Panc1 (cell line): ENCODE data around the gene CHL1. TPM values are rescaled to one million over a fixed set of nuclear protein-coding genes. Genes with fewer than 3 reads are reported as not detected.

ENCODE experiments used
- ATAC-seq: fragments of 200-7000 bp; cut with Tn5 transposase; 2 replicates; pipeline ENCODE4 v1.9.1; 2020; ENCODE audit warnings: mild to moderate bottlenecking, moderate library complexity
- BruUV-seq: library from RNA; stranded (reverse); fragments of 400-500 nt; replicated peaks from 2 replicates; lab custom pipeline; 2021; lab: Mats Ljungman, UMichigan
- CTCF ChIA-PET: fragments of 300-600 bp; sonication (Branson Sonifier 250); formaldehyde crosslinking; loops from one replicate; lab custom pipeline; 2022; ENCODE audit warnings: antibody characterized with exemption; lab: Charles Lee
- POLR2A ChIA-PET: fragments of 300-600 bp; sonication (Branson Sonifier 250); formaldehyde crosslinking; loops from one replicate; lab custom pipeline; 2022; ENCODE audit warnings: antibody characterized with exemption; lab: Charles Lee
- DNase-seq: peaks from one replicate; pipeline ENCODE4 v3.0.0-alpha.2; 2010; ENCODE audit warnings: low read depth, low spot score
- H3K27ac ChIP-seq: 2 replicates; pipeline ENCODE4 v1.5.1; 2011; ENCODE audit warnings: mild to moderate bottlenecking, low read length, inconsistent platforms
- H3K27me3 ChIP-seq: fragments of 200-500 bp; sonication (Bioruptor generic); 2 replicates; pipeline ENCODE4 v1.6.0; 2014; ENCODE audit warnings: low read length, inconsistent platforms; ENCODE audit not compliant: control insufficient read depth, insufficient read depth
- H3K36me3 ChIP-seq: fragments of 200-500 bp; sonication (Bioruptor generic); 2 replicates; pipeline ENCODE4 v1.5.1; 2014; ENCODE audit warnings: inconsistent platforms, mild to moderate bottlenecking, low read length, moderate library complexity; ENCODE audit not compliant: control insufficient read depth, insufficient read depth
- H3K4me1 ChIP-seq: 2 replicates; pipeline ENCODE4 v1.5.1; 2011; ENCODE audit warnings: inconsistent platforms, mild to moderate bottlenecking, low read length, moderate library complexity; ENCODE audit not compliant: control insufficient read depth, insufficient read depth
- H3K4me3 ChIP-seq, 2 experiments: 2 replicates each; pipeline ENCODE4 v1.5.1; 2011 to 2012; ENCODE audit warnings: low read depth in 2 of 2, low read length in 2 of 2, mild to moderate bottlenecking in 2 of 2, inconsistent platforms in 1 of 2, moderate library complexity in 1 of 2
- H3K9me3 ChIP-seq: fragments of 200-500 bp; sonication (Bioruptor generic); 2 replicates; pipeline ENCODE4 v1.5.1; 2014; ENCODE audit warnings: low read depth, mild to moderate bottlenecking, inconsistent platforms, low read length, moderate library complexity; ENCODE audit not compliant: control insufficient read depth, insufficient read depth
- CTCF ChIP-seq: fragments of 450-650 bp; IDR thresholded peaks from 2 replicates; pipeline ENCODE4 v1.5.1; 2017; ENCODE audit warnings: mild to moderate bottlenecking
- POLR2AphosphoS5 ChIP-seq: IDR thresholded peaks from 2 replicates; pipeline ENCODE4 v1.6.1; 2012; ENCODE audit warnings: mild to moderate bottlenecking, low read depth, low read length, moderate library complexity
- REST ChIP-seq, 2 experiments: IDR thresholded peaks; 2 replicates each; pipeline ENCODE4 v1.6.1; 2011 to 2012; ENCODE audit warnings: low read depth in 2 of 2, control low read depth in 1 of 2, low read length in 1 of 2, mild to moderate bottlenecking in 1 of 2, moderate library complexity in 1 of 2; ENCODE audit not compliant: insufficient read depth in 1 of 2
- SIN3A ChIP-seq: IDR thresholded peaks from 2 replicates; pipeline ENCODE4 v1.6.1; 2012; ENCODE audit warnings: low read depth, mild to moderate bottlenecking, low read length, moderate library complexity, borderline replicate concordance; ENCODE audit not compliant: insufficient read depth
- TCF7L2 ChIP-seq: IDR thresholded peaks from 2 replicates; pipeline ENCODE4 v1.6.1; 2011; ENCODE audit warnings: mild to moderate bottlenecking, low read depth, low read length, inconsistent platforms
- in situ Hi-C: cut with HindIII; loops from 2 replicates; pipeline ENCODE4 v1.10.0; 2016; ENCODE audit warnings: low sequenced_read_pairs, low pct_unique_long_range_greater_than_20kb
- intact Hi-C: fragments of 100-400 bp; cut with micrococcal nuclease; formaldehyde crosslinking; loops from one replicate; pipeline ENCODE4 v1.10.0; 2022; ENCODE audit not compliant: unreplicated experiment
- total RNA-seq: library from RNA; stranded (reverse); gene quantifications from one replicate; pipeline ENCODE4 v1.2.1, GENCODE V29; 2021; ENCODE audit not compliant: unreplicated experiment

Gene CHL1
- total RNA-seq, 1 experiment from 2014 or later = not detected

- Histone ChIP-seq H3K27ac (no peak overlapping the region), H3K4me1 (no peaks in the 10 kb centered on the region), H3K4me3 (no peak overlapping the region), H3K27me3 (no peaks in the 10 kb centered on the region), H3K36me3 (no peaks in the 10 kb centered on the region), H3K9me3 (no peaks in the 10 kb centered on the region)
- BruUV-seq = no TSS peak
- TF ChIP-seq REST (IDR thresholded peaks at IDR 0.05; ENCODE audit: insufficient read depth in 1 of 2, low read depth in 2 of 2, low read length in 1 of 2) (no peak), CTCF (no peak), TCF7L2 (no peak), SIN3A (no peak), POLR2AphosphoS5 (no peak)
- intact Hi-C loops (no loop called here), in situ Hi-C loops (no loop called here)
- CTCF ChIA-PET = no interaction called here
- DNase-seq = no peak
- ATAC-seq = no peak
- POLR2A ChIA-PET = no interaction called here
These were observed 32.7 kb downstream of the CHL1 start for GRCh38 chr3:229183-229661.

- in situ Hi-C loops (no loop called here), intact Hi-C loops (no loop called here)
- ATAC-seq (no peak), DNase-seq (no peak)
- H3K9me3 ChIP-seq = no peaks in the 10 kb centered on the region
- no peaks in the 10 kb centered on the region for H3K36me3 ChIP-seq
- no TSS peak for BruUV-seq
- POLR2A ChIA-PET = no interaction called here
- TF ChIP-seq REST (IDR thresholded peaks at IDR 0.05; ENCODE audit: insufficient read depth in 1 of 2, low read depth in 2 of 2, low read length in 1 of 2) (no peak), TCF7L2 (no peak), POLR2AphosphoS5 (no peak), CTCF (no peak), SIN3A (no peak)
- H3K27ac ChIP-seq = no peak overlapping the region
- no peaks in the 10 kb centered on the region for H3K4me1 ChIP-seq
- CTCF ChIA-PET = no interaction called here
- H3K4me3 ChIP-seq = no peak overlapping the region
- H3K27me3 ChIP-seq = no peaks in the 10 kb centered on the region
These were observed 40.3 kb downstream of the CHL1 start for GRCh38 chr3:236881-237280.
